Stimulated activated naive CD8-positive, alpha-beta T cell treated with anti-CD3 and anti-CD28 coated beads, Interleukin-15, Interleukin-2, amounts not matched to agents 100 ng/mL and 50 ng/mL, for 24 hours (primary cell): ENCODE results near the gene SYNE2.
A peak's percentile ranks its signal among the peaks of the same experiment; 100 is the strongest.

Experiments
- H3K27ac Mint-ChIP-seq: one replicate; pipeline ENCODE4 v1.8.0; 2021; ENCODE audit warnings: mild to moderate bottlenecking, mixed read lengths
- H3K27me3 Mint-ChIP-seq: one replicate; pipeline ENCODE4 v1.8.0; 2021; ENCODE audit warnings: mixed read lengths
- H3K36me3 Mint-ChIP-seq: one replicate; pipeline ENCODE4 v1.8.0; 2021; ENCODE audit warnings: low read depth, mixed read lengths
- H3K4me1 Mint-ChIP-seq: one replicate; pipeline ENCODE4 v1.8.0; 2021; ENCODE audit warnings: low read depth, mixed read lengths
- H3K4me3 Mint-ChIP-seq: one replicate; pipeline ENCODE4 v1.8.0; 2021; ENCODE audit warnings: mild to moderate bottlenecking, mixed read lengths
- H3K9me3 Mint-ChIP-seq: one replicate; pipeline ENCODE4 v1.8.0; 2021; ENCODE audit warnings: mixed read lengths

SYNE2 gene

GRCh38 chr14:63918411-63918810 is 65.6 kb downstream of the SYNE2 start:
- no peak overlapping the region for H3K4me3 Mint-ChIP-seq
- H3K27ac Mint-ChIP-seq, result no peak overlapping the region
- no peaks in the 10 kb centered on the region for H3K9me3 Mint-ChIP-seq
- H3K27me3 Mint-ChIP-seq, result no peaks in the 10 kb centered on the region
- peaks cover 7% of the 10 kb centered on the region for H3K4me1 Mint-ChIP-seq
- H3K36me3 Mint-ChIP-seq, result peaks cover 14% of the 10 kb centered on the region

- Mint-ChIP-seq H3K4me1 (peaks cover 8% of the 10 kb centered on the region), H3K27me3 (no peaks in the 10 kb centered on the region), H3K9me3 (peaks cover 5% of the 10 kb centered on the region), H3K27ac (no peak overlapping the region), H3K36me3 (peaks cover 15% of the 10 kb centered on the region), H3K4me3 (no peak overlapping the region)
Observed at GRCh38 chr14:63922696-63923421, 70.1 kb downstream of the SYNE2 start.

- H3K4me3 Mint-ChIP-seq, result no peak overlapping the region
- no peaks in the 10 kb centered on the region for H3K27me3 Mint-ChIP-seq
- H3K27ac Mint-ChIP-seq, result no peak overlapping the region
- peaks cover 8% of the 10 kb centered on the region for H3K4me1 Mint-ChIP-seq
- peaks cover 5% of the 10 kb centered on the region for H3K9me3 Mint-ChIP-seq
- peaks cover 13% of the 10 kb centered on the region for H3K36me3 Mint-ChIP-seq
Observed at GRCh38 chr14:63923422-63923752, 70.6 kb downstream of the SYNE2 start.

- H3K27me3 Mint-ChIP-seq, result no peaks in the 10 kb centered on the region
- peaks cover 10% of the 10 kb centered on the region for H3K36me3 Mint-ChIP-seq
- H3K4me1 Mint-ChIP-seq, result peaks cover 8% of the 10 kb centered on the region
- no peak overlapping the region for H3K4me3 Mint-ChIP-seq
- no peak overlapping the region for H3K27ac Mint-ChIP-seq
- H3K9me3 Mint-ChIP-seq, result peaks cover 5% of the 10 kb centered on the region
Observed at GRCh38 chr14:63924375-63924774, 71.6 kb downstream of the SYNE2 start.

- Mint-ChIP-seq H3K4me1 (peaks cover 8% of the 10 kb centered on the region), H3K9me3 (peaks cover 5% of the 10 kb centered on the region), H3K27me3 (no peaks in the 10 kb centered on the region), H3K36me3 (peaks cover 10% of the 10 kb centered on the region), H3K27ac (no peak overlapping the region), H3K4me3 (no peak overlapping the region)
Observed at GRCh38 chr14:63926641-63927040, 73.8 kb downstream of the SYNE2 start.

GRCh38 chr14:63928744-63929174 is 76.0 kb downstream of the SYNE2 start:
- Mint-ChIP-seq H3K36me3 (peaks cover 5% of the 10 kb centered on the region), H3K4me1 (peaks cover 14% of the 10 kb centered on the region), H3K27me3 (no peaks in the 10 kb centered on the region), H3K27ac (no peak overlapping the region), H3K9me3 (peaks cover 5% of the 10 kb centered on the region), H3K4me3 (no peak overlapping the region)

- Mint-ChIP-seq H3K27ac (peak overlapping the region; percentile 6), H3K4me3 (peak overlapping the region; percentile 3), H3K4me1 (peaks cover 14% of the 10 kb centered on the region), H3K27me3 (no peaks in the 10 kb centered on the region), H3K36me3 (no peaks in the 10 kb centered on the region), H3K9me3 (no peaks in the 10 kb centered on the region)
Observed at GRCh38 chr14:63933110-63933509, 80.3 kb downstream of the SYNE2 start.

GRCh38 chr14:63933711-63934110 is 80.9 kb downstream of the SYNE2 start:
- Mint-ChIP-seq H3K27ac (no peak overlapping the region), H3K9me3 (no peaks in the 10 kb centered on the region), H3K4me3 (no peak overlapping the region), H3K4me1 (peaks cover 14% of the 10 kb centered on the region), H3K27me3 (no peaks in the 10 kb centered on the region), H3K36me3 (no peaks in the 10 kb centered on the region)

GRCh38 chr14:63938198-63939005 is 85.6 kb downstream of the SYNE2 start:
- Mint-ChIP-seq H3K4me1 (peaks cover 29% of the 10 kb centered on the region), H3K27me3 (no peaks in the 10 kb centered on the region), H3K27ac (no peak overlapping the region), H3K36me3 (peaks cover 6% of the 10 kb centered on the region), H3K9me3 (no peaks in the 10 kb centered on the region), H3K4me3 (no peak overlapping the region)

GRCh38 chr14:63939006-63939270 is 86.1 kb downstream of the SYNE2 start:
- Mint-ChIP-seq H3K4me1 (peaks cover 25% of the 10 kb centered on the region), H3K36me3 (peaks cover 6% of the 10 kb centered on the region), H3K27ac (no peak overlapping the region), H3K9me3 (no peaks in the 10 kb centered on the region), H3K4me3 (no peak overlapping the region), H3K27me3 (no peaks in the 10 kb centered on the region)

- H3K27ac Mint-ChIP-seq, result peak overlapping the region; percentile 81
- peaks cover 25% of the 10 kb centered on the region for H3K4me1 Mint-ChIP-seq
- no peaks in the 10 kb centered on the region for H3K27me3 Mint-ChIP-seq
- no peaks in the 10 kb centered on the region for H3K9me3 Mint-ChIP-seq
- H3K4me3 Mint-ChIP-seq, result no peak overlapping the region
- peaks cover 6% of the 10 kb centered on the region for H3K36me3 Mint-ChIP-seq
Observed at GRCh38 chr14:63940387-63940786, 87.6 kb downstream of the SYNE2 start.

- Mint-ChIP-seq H3K4me3 (no peak overlapping the region), H3K27me3 (no peaks in the 10 kb centered on the region), H3K9me3 (no peaks in the 10 kb centered on the region), H3K36me3 (peaks cover 6% of the 10 kb centered on the region), H3K27ac (no peak overlapping the region), H3K4me1 (peaks cover 25% of the 10 kb centered on the region)
Observed at GRCh38 chr14:63941023-63941422, 88.2 kb downstream of the SYNE2 start.

GRCh38 chr14:63949696-63950095 is 96.9 kb downstream of the SYNE2 start:
- no peaks in the 10 kb centered on the region for H3K4me1 Mint-ChIP-seq
- H3K9me3 Mint-ChIP-seq, result no peaks in the 10 kb centered on the region
- peaks cover 21% of the 10 kb centered on the region for H3K36me3 Mint-ChIP-seq
- H3K27me3 Mint-ChIP-seq, result no peaks in the 10 kb centered on the region
- no peak overlapping the region for H3K4me3 Mint-ChIP-seq
- no peak overlapping the region for H3K27ac Mint-ChIP-seq

- Mint-ChIP-seq H3K4me3 (no peak overlapping the region), H3K4me1 (no peaks in the 10 kb centered on the region), H3K9me3 (no peaks in the 10 kb centered on the region), H3K27me3 (no peaks in the 10 kb centered on the region), H3K36me3 (peaks cover 24% of the 10 kb centered on the region), H3K27ac (no peak overlapping the region)
Observed at GRCh38 chr14:63951021-63951420, 98.2 kb downstream of the SYNE2 start.

- Mint-ChIP-seq H3K27me3 (no peaks in the 10 kb centered on the region), H3K27ac (no peak overlapping the region), H3K36me3 (peaks cover 25% of the 10 kb centered on the region), H3K4me3 (no peak overlapping the region), H3K4me1 (no peaks in the 10 kb centered on the region), H3K9me3 (no peaks in the 10 kb centered on the region)
Observed at GRCh38 chr14:63951429-63951828, 98.6 kb downstream of the SYNE2 start.
